NB4 (cell line): ENCODE results near the gene CADPS2.

Experiments
- POLR2A ChIP-seq: IDR thresholded peaks from 2 replicates; pipeline ENCODE4 v1.6.1; 2011; ENCODE audit warnings: mild to moderate bottlenecking; ENCODE audit not compliant: insufficient read length; ENCODE audit errors: extremely low read depth
- TF ChIP-seq, protein P1 (sequence below): IDR thresholded peaks from one replicate; pipeline ENCODE4 v1.5.1; 2012; ENCODE audit warnings: low read depth, low read length

DNA sequence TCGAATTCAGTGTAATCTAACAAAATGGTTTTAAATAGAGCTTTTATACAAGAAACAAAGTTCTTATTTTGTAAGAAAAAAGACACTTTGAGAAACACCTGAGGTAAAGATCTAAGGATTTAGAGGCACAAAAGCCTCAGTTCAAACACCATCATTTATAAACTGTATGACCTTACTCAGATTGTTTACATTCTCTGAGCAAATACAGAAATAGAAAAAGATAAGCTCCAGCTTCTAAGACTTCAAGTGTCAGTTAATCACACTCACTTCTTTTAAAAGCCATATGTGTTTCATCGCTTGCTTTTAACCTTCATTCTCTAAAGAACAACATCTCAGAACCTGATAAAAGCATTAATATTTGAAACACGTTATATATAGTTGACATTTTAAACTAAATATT lies 27.9 kb downstream of the CADPS2 start:
- TF ChIP-seq POLR2A = no peak
- TF ChIP-seq, protein P1, sequence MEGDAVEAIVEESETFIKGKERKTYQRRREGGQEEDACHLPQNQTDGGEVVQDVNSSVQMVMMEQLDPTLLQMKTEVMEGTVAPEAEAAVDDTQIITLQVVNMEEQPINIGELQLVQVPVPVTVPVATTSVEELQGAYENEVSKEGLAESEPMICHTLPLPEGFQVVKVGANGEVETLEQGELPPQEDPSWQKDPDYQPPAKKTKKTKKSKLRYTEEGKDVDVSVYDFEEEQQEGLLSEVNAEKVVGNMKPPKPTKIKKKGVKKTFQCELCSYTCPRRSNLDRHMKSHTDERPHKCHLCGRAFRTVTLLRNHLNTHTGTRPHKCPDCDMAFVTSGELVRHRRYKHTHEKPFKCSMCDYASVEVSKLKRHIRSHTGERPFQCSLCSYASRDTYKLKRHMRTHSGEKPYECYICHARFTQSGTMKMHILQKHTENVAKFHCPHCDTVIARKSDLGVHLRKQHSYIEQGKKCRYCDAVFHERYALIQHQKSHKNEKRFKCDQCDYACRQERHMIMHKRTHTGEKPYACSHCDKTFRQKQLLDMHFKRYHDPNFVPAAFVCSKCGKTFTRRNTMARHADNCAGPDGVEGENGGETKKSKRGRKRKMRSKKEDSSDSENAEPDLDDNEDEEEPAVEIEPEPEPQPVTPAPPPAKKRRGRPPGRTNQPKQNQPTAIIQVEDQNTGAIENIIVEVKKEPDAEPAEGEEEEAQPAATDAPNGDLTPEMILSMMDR = no peak
